ENCODE results near the gene JMJD4. TPM values are rescaled to one million over a fixed set of nuclear protein-coding genes. Genes with fewer than 3 reads are reported as not detected.
"Not testable (repeated sequence)": the region's sequence is repeated elsewhere in the genome, so short reads cannot be mapped to it uniquely, and the experiment has no call there.

The JMJD4 gene
- total RNA-seq, 1 donor from 2014 or later: 25.4 TPM

- DNase-seq (ENCODE audit: low read depth): not testable (repeated sequence)
Measured at GRCh38 chr1:227701631-227702030, 33.5 kb downstream of the JMJD4 start.

- DNase-seq (ENCODE audit: low read depth): no peak
Measured at GRCh38 chr1:227697321-227697864, 37.7 kb downstream of the JMJD4 start.

GRCh38 chr1:227685807-227686206 lies 49.3 kb downstream of the JMJD4 start:
- DNase-seq (ENCODE audit: low read depth): no peak

Other genes starting within 250 kb of the JMJD4 start
- gene ZNF678, start 171.7 kb downstream of the JMJD4 start, total RNA-seq: 4.4 and 5.3 TPM in 2 replicates
- gene SNAP47, start 133 bp upstream of the JMJD4 start, total RNA-seq: 42.9 and 43.1 TPM in 2 replicates
- not detected in 2 replicates for gene PRSS38, start 80.4 kb upstream of the JMJD4 start, total RNA-seq
- gene WNT9A, start 212.6 kb upstream of the JMJD4 start, total RNA-seq: 6.5 and 10.6 TPM in 2 replicates

All from myocyte (in vitro differentiated cells).